G401 (cell line): ENCODE measurements around the gene PDCD6IP. TPM values are rescaled to one million over a fixed set of nuclear protein-coding genes. Genes with fewer than 3 reads are reported as not detected.

Experiments used
- DNase-seq: peaks from one replicate; pipeline ENCODE4 v3.0.0-alpha.2; 2015; ENCODE audit warnings: low spot score
- in situ Hi-C: cut with HindIII; loops from 2 replicates; pipeline ENCODE4 v1.10.0; 2016; ENCODE audit warnings: low sequenced_read_pairs, mixed read lengths
- total RNA-seq: library from RNA; depleted of rRNA; stranded (reverse); fragments of >200 nt; shearing (Covaris generic); gene quantifications from 2 replicates; pipeline ENCODE4 v1.2.3, GENCODE V29; 2014; rRNA removed

PDCD6IP gene
- total RNA-seq, 1 experiment from 2014 or later = 85.6 TPM

GRCh38 chr3:33910031-33910430 is 111.6 kb downstream of the PDCD6IP start:
- no peak for DNase-seq
- in situ Hi-C loops = no loop called here

GRCh38 chr3:33911525-33912322 is 113.3 kb downstream of the PDCD6IP start:
- DNase-seq = no peak
- in situ Hi-C loops = no loop called here

- in situ Hi-C loops = no loop called here
Observed at GRCh38 chr3:33914212-33914611, 115.8 kb downstream of the PDCD6IP start.

GRCh38 chr3:33914731-33915379 is 116.4 kb downstream of the PDCD6IP start:
- DNase-seq = no peak
- in situ Hi-C loops = no loop called here

More at GRCh38 chr3:33914212-33914611, 115.8 kb downstream of the PDCD6IP start:
- DNase-seq = no peak

- DNase-seq = peak; percentile 81
- in situ Hi-C loops = no loop called here
Observed at GRCh38 chr3:33915796-33916546, 117.5 kb downstream of the PDCD6IP start.

GRCh38 chr3:33918126-33918756 is 119.8 kb downstream of the PDCD6IP start:
- DNase-seq = no peak
- in situ Hi-C loops = no loop called here

Other genes starting within 250 kb of the PDCD6IP start
- gene CLASP2, start 80.4 kb upstream of the PDCD6IP start, total RNA-seq = 28.4 and 65.5 TPM in 2 replicates